Gastroesophageal sphincter (tissue), 4 donors: ENCODE results near the gene ZNF691. TPM values are rescaled to one million over a fixed set of nuclear protein-coding genes. Genes with fewer than 3 reads are reported as not detected.

Experiments used
- ATAC-seq: fragments of 150-250 bp; one replicate; pipeline ENCODE4 v1.9.1; 2016; ENCODE audit warnings: mild to moderate bottlenecking, moderate library complexity
- H3K27ac ChIP-seq, 4 donors: fragments of 200-600 bp; sonication (generic) in 3 of 4; 1 replicate in 3 of 4; 2 replicates in 1 of 4; pipeline ENCODE4 v1.5.1; 2016 to 2019
- H3K27me3 ChIP-seq: fragments of 200-600 bp; sonication (generic); one replicate; pipeline ENCODE4 v1.5.1; 2019
- H3K36me3 ChIP-seq, 2 donors: fragments of 200-600 bp; sonication (generic); one replicate each; pipeline ENCODE4 v1.5.1; 2019; ENCODE audit warnings: control low read depth in 1 of 2
- H3K4me1 ChIP-seq, 3 donors: fragments of 200-600 bp; sonication (generic); 1 replicate in 2 of 3; 2 replicates in 1 of 3; pipeline ENCODE4 v1.5.1; 2016 to 2019; ENCODE audit warnings: control low read depth in 2 of 3
- H3K4me3 ChIP-seq, 2 donors: fragments of 200-600 bp; sonication (generic); one replicate each; pipeline ENCODE4 v1.5.1; 2019; ENCODE audit warnings: mild to moderate bottlenecking in 1 of 2, moderate library complexity in 1 of 2
- H3K9me3 ChIP-seq, 3 donors: fragments of 200-600 bp; sonication (generic); one replicate each; pipeline ENCODE4 v1.5.1; 2017 to 2019; ENCODE audit warnings: control low read depth in 2 of 3
- CTCF ChIP-seq, 4 experiments: fragments of 200-600 bp in 2 of 4; fragments of 450-650 bp in 2 of 4; sonication (generic) in 1 of 4; IDR thresholded peaks; one replicate each; pipeline ENCODE4 v1.5.1; 2017 to 2019; ENCODE audit warnings: antibody characterized with exemption in 4 of 4, mild to moderate bottlenecking in 2 of 4, moderate library complexity in 2 of 4
- EP300 ChIP-seq: sonication (generic); formaldehyde crosslinking; IDR thresholded peaks from one replicate; pipeline ENCODE4 v1.6.1; 2017; ENCODE audit warnings: antibody characterized with exemption, mild to moderate bottlenecking
- POLR2A ChIP-seq, 2 donors: fragments of 450-650 bp; IDR thresholded peaks; one replicate each; pipeline ENCODE4 v1.6.1; 2017; ENCODE audit warnings: antibody characterized with exemption in 2 of 2, mild to moderate bottlenecking in 2 of 2, moderate library complexity in 1 of 2
- POLR2AphosphoS5 ChIP-seq: sonication (generic); formaldehyde crosslinking; IDR thresholded peaks from one replicate; pipeline ENCODE4 v1.6.1; 2017; ENCODE audit warnings: antibody characterized with exemption
- WGBS, 2 donors: methylation state at CpG; one replicate each; pipeline ENCODE4 v1.1.5; 2018; ENCODE audit warnings: low coverage in 1 of 2; 5-methylcytosine and 5-hydroxymethylcytosine counted together
- total RNA-seq, 4 donors: library from RNA; depleted of rRNA; stranded (reverse); fragments of >200 nt; gene quantifications; one replicate each; pipeline ENCODE4 v1.1.0, GENCODE V29; 2016

Gene ZNF691
- total RNA-seq, 4 donors from 2014 or later: 11.2 to 22.4 (median 13.8) TPM

- Histone ChIP-seq H3K9me3 (no peaks in the 10 kb centered on the region), H3K4me3 (no peak overlapping the region), H3K4me1 (no peaks in the 10 kb centered on the region), H3K36me3 (peaks cover 0 to 27% of the 10 kb centered on the region in 2 donors), H3K27ac (no peak overlapping the region), H3K27me3 (no peaks in the 10 kb centered on the region)
- no peak for ATAC-seq
- TF ChIP-seq EP300: no peak
- no peak for TF ChIP-seq CTCF (IDR thresholded peaks at IDR 0.05)
- no peak for TF ChIP-seq POLR2A (IDR thresholded peaks at IDR 0.05)
- TF ChIP-seq POLR2AphosphoS5: no peak
These were observed 15.1 kb upstream of the ZNF691 start for GRCh38 chr1:42831273-42831672.

- 88% methylated on average over 3 of the region's 3 CpGs; no CpG with 5 or more reads in 1 of the 2 donors for WGBS, 2 donors
- H3K36me3 ChIP-seq: peaks cover 0 to 29% of the 10 kb centered on the region in 2 donors
- no peak for TF ChIP-seq POLR2AphosphoS5
- TF ChIP-seq POLR2A (IDR thresholded peaks at IDR 0.05): no peak
- TF ChIP-seq CTCF (IDR thresholded peaks at IDR 0.05): no peak
- TF ChIP-seq EP300: no peak
- no peaks in the 10 kb centered on the region for H3K9me3 ChIP-seq
- H3K27ac ChIP-seq: no peak overlapping the region
- H3K4me3 ChIP-seq: no peak overlapping the region
- ATAC-seq: no peak
- H3K4me1 ChIP-seq: no peaks in the 10 kb centered on the region
- no peaks in the 10 kb centered on the region for H3K27me3 ChIP-seq
These were observed 13.7 kb upstream of the ZNF691 start for GRCh38 chr1:42832641-42833240.

GRCh38 chr1:42833981-42834380, 12.4 kb upstream of the ZNF691 start:
- Histone ChIP-seq H3K27me3 (no peaks in the 10 kb centered on the region), H3K27ac (no peak overlapping the region), H3K9me3 (no peaks in the 10 kb centered on the region), H3K36me3 (peaks cover 0 to 33% of the 10 kb centered on the region in 2 donors), H3K4me3 (no peak overlapping the region), H3K4me1 (no peaks in the 10 kb centered on the region)
- TF ChIP-seq CTCF (IDR thresholded peaks at IDR 0.05): no peak
- TF ChIP-seq EP300: no peak
- no peak for TF ChIP-seq POLR2A (IDR thresholded peaks at IDR 0.05)
- TF ChIP-seq POLR2AphosphoS5: no peak
- no peak for ATAC-seq
- 85% methylated on average over 4 of the region's 4 CpGs; no CpG with 5 or more reads in 1 of the 2 donors for WGBS, 2 donors

- Histone ChIP-seq H3K27ac (no peak overlapping the region), H3K27me3 (no peaks in the 10 kb centered on the region), H3K36me3 (peaks cover 0 to 32% of the 10 kb centered on the region in 2 donors), H3K4me3 (no peak overlapping the region), H3K9me3 (no peaks in the 10 kb centered on the region), H3K4me1 (no peaks in the 10 kb centered on the region)
- no peak for ATAC-seq
- TF ChIP-seq POLR2AphosphoS5: no peak
- TF ChIP-seq EP300: no peak
- TF ChIP-seq CTCF (IDR thresholded peaks at IDR 0.05): no peak
- no peak for TF ChIP-seq POLR2A (IDR thresholded peaks at IDR 0.05)
- 86 to 88% methylated on average over 1 to 3 of the region's 5 CpGs for WGBS, 2 donors
These were observed 11.6 kb upstream of the ZNF691 start for GRCh38 chr1:42834803-42835202.

GRCh38 chr1:42835422-42835821, 11.0 kb upstream of the ZNF691 start:
- 94 to 100% methylated on average over 1 to 2 of the region's 2 CpGs for WGBS, 2 donors
- Histone ChIP-seq H3K27me3 (no peaks in the 10 kb centered on the region), H3K4me1 (no peaks in the 10 kb centered on the region), H3K9me3 (no peaks in the 10 kb centered on the region), H3K36me3 (peaks cover 0 to 26% of the 10 kb centered on the region in 2 donors), H3K27ac (no peak overlapping the region), H3K4me3 (no peak overlapping the region)
- TF ChIP-seq EP300 (no peak), POLR2AphosphoS5 (no peak), POLR2A (IDR thresholded peaks at IDR 0.05) (no peak), CTCF (IDR thresholded peaks at IDR 0.05) (no peak)
- ATAC-seq: no peak
